Measurements from ENCODE around the gene IMPDH1.

The IMPDH1 gene

DNA sequence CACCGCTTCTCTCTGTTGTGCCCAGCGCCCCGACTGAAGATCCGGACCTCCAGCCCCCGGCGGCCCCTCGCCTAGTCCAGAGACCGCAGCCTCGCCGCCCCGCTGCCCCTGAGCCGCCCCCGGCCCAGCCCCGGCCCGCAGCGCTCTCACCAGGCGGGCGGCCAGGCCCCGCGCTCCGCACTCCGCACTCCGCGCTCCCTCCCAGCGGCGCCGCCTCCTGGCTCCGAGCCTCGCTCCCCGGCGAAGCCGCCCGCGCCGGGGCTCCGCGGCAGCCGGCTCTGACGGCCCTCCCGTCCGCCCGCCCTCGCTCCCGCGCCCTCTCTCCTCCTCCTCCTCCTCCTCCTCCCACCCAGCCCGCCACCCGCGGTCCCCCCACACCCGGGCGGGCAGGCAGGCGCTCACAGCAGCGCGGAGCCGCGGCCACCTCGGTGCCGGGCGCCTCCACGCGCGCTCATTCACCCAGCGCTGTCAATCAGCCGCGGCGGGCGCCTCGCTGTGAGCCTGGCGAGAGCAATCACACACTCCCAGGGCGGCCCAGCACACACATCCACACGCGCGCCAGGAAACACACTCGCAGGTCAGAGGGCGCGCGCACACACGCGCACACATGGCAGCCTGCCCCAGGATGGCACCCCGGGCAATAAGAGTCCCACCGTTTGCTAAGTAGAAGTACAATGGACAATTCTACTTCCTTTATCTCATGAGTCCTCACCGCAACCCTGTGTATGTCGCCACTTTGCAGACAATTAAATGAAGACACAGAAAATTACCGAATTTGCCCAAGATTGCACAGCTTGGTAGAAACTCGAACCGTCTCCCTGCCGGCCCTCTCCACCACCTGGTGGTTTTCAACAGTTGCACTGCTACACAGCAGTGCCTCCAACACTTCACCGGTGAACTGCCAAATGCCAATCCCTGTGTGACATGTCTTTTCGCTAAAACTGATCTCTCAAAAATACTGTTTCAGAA lies 48.1 kb downstream of the IMPDH1 start, which contains the start of gene PRRT4:
PRRT4 (minus strand) TSS at position 280 of the 969 bp plus-strand sequence.
- TF ChIP-seq NFIC (IDR thresholded peaks at IDR 0.05) (peak; percentile 31; the same call in 1 of the 2 replicates), CEBPB (IDR thresholded peaks at IDR 0.05) (no peak)
- TF ChIP-seq, protein P1, sequence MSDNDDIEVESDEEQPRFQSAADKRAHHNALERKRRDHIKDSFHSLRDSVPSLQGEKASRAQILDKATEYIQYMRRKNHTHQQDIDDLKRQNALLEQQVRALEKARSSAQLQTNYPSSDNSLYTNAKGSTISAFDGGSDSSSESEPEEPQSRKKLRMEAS (IDR thresholded peaks at IDR 0.05) = 0 out of 2 replicates have a peak, but pooled peaks have one; percentile 38

DNA sequence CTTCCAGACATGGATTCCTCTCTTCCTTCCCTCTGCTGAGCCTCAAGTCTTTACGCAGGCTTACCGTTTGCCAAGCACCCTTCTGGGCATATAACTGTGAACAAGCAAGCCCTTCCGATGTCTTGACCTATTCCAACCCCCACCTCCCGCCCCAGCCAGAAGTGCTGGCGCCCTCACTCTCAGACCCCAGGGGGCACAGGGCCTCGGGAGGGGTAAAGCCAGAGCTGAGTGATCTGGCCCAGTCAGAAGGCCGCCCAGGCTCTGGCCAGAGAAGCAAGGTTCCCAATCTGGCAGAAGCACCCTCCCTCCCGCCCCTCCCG lies 49.5 kb downstream of the IMPDH1 start:
- TF ChIP-seq TAF1 (IDR thresholded peaks at IDR 0.05; ENCODE audit: low read depth) = no peak
- TF ChIP-seq CREB1 (IDR thresholded peaks at IDR 0.05; ENCODE audit: low read depth) = no peak
- TF ChIP-seq, protein P2, sequence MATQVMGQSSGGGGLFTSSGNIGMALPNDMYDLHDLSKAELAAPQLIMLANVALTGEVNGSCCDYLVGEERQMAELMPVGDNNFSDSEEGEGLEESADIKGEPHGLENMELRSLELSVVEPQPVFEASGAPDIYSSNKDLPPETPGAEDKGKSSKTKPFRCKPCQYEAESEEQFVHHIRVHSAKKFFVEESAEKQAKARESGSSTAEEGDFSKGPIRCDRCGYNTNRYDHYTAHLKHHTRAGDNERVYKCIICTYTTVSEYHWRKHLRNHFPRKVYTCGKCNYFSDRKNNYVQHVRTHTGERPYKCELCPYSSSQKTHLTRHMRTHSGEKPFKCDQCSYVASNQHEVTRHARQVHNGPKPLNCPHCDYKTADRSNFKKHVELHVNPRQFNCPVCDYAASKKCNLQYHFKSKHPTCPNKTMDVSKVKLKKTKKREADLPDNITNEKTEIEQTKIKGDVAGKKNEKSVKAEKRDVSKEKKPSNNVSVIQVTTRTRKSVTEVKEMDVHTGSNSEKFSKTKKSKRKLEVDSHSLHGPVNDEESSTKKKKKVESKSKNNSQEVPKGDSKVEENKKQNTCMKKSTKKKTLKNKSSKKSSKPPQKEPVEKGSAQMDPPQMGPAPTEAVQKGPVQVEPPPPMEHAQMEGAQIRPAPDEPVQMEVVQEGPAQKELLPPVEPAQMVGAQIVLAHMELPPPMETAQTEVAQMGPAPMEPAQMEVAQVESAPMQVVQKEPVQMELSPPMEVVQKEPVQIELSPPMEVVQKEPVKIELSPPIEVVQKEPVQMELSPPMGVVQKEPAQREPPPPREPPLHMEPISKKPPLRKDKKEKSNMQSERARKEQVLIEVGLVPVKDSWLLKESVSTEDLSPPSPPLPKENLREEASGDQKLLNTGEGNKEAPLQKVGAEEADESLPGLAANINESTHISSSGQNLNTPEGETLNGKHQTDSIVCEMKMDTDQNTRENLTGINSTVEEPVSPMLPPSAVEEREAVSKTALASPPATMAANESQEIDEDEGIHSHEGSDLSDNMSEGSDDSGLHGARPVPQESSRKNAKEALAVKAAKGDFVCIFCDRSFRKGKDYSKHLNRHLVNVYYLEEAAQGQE (IDR thresholded peaks at IDR 0.05; ENCODE audit: low read depth) = no peak
- TF ChIP-seq FOXM1 (IDR thresholded peaks at IDR 0.05; ENCODE audit: borderline replicate concordance, low read depth) = no peak
- TF ChIP-seq ZBTB7A (IDR thresholded peaks at IDR 0.05; ENCODE audit: low read depth) = no peak
- no peak for TF ChIP-seq YY1 (IDR thresholded peaks at IDR 0.05; ENCODE audit: low read depth)

DNA sequence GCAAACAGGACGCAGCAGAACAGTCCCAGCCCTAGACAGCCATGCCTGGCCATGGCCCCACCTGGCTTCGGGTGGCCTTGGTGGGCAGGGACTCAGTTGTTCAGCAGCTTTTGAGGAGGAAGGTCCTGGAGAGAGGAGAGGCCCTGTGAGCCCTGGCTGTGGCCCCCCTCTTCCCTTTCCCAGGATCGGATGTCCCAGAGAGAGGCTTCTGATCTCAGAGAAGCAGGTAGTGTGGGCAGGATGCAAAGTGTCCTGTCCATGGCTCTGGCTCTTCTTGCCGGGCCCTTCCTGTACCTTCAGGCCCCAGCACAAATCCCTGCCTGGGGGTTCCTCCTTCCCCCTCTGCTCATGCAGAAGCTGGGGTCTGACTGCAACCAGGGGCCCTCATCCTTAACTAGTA lies 49.8 kb downstream of the IMPDH1 start:
- TF ChIP-seq CREB1 (IDR thresholded peaks at IDR 0.05; ENCODE audit: low read depth) (no peak), YY1 (IDR thresholded peaks at IDR 0.05; ENCODE audit: low read depth) (no peak), EP300 (IDR thresholded peaks at IDR 0.05; ENCODE audit: borderline replicate concordance) (no peak), TAF1 (IDR thresholded peaks at IDR 0.05; ENCODE audit: low read depth) (no peak), CEBPB (IDR thresholded peaks at IDR 0.05) (no peak), NFIC (IDR thresholded peaks at IDR 0.05) (no peak), TEAD4 (IDR thresholded peaks at IDR 0.05) (no peak), ZBTB7A (IDR thresholded peaks at IDR 0.05; ENCODE audit: low read depth) (no peak), TCF12 (IDR thresholded peaks at IDR 0.05; ENCODE audit: low read depth) (no peak)

DNA sequence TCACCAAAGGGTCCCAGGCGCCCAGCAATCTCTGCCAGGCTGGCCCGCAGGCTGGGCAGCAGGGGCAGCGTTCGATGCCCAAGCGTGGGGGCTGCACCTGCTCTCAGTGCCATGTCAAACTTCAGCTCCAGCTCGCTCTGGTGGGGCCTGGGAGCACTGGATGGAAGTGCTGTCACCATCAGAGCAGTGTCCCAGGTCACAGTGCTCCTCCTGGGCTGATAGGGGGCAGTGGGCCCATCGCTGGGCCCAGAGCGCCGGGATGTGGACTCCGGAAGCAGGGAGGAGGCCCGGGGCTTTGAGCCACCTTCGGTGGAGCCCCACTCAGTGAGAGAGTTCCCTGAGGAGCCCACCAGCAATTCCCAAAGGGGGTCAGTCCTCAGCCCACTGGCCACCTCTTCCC lies 50.4 kb downstream of the IMPDH1 start:
- no peak for TF ChIP-seq NFIC (IDR thresholded peaks at IDR 0.05)

DNA sequence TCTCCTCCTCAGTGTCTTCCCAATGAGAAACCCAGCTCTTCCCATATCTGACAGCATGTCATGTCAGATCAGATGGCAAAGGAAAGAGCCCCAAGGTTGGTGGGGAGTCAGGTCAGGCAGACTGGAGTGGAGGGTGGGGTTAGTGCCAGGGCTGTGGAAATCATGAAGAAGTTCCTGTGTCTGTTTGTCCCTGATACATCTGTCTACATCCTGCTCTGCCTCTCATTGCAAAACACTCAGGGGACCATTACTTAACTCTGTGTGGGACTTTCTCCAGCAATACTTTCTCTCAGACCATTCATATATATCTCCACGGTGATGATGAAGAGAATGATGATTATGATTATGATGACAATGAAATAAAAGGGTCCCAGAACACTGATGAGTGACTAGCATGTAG lies 51.5 kb downstream of the IMPDH1 start:
- TF ChIP-seq, protein P1 (IDR thresholded peaks at IDR 0.05) = no peak
- no peak for TF ChIP-seq TAF1 (IDR thresholded peaks at IDR 0.05; ENCODE audit: low read depth)
- TF ChIP-seq, protein P3, sequence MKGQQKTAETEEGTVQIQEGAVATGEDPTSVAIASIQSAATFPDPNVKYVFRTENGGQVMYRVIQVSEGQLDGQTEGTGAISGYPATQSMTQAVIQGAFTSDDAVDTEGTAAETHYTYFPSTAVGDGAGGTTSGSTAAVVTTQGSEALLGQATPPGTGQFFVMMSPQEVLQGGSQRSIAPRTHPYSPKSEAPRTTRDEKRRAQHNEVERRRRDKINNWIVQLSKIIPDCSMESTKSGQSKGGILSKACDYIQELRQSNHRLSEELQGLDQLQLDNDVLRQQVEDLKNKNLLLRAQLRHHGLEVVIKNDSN (IDR thresholded peaks at IDR 0.05) = no peak
- TF ChIP-seq CREB1 (IDR thresholded peaks at IDR 0.05; ENCODE audit: low read depth) = no peak
- TF ChIP-seq YY1 (IDR thresholded peaks at IDR 0.05; ENCODE audit: low read depth) = no peak
- TF ChIP-seq, protein P2 (IDR thresholded peaks at IDR 0.05; ENCODE audit: low read depth) = no peak
- TF ChIP-seq TCF12 (IDR thresholded peaks at IDR 0.05; ENCODE audit: low read depth) = no peak
- no peak for TF ChIP-seq ZBTB7A (IDR thresholded peaks at IDR 0.05; ENCODE audit: low read depth)
- no peak for TF ChIP-seq CEBPB (IDR thresholded peaks at IDR 0.05)
- no peak for TF ChIP-seq NFIC (IDR thresholded peaks at IDR 0.05)
- no peak for TF ChIP-seq FOXM1 (IDR thresholded peaks at IDR 0.05; ENCODE audit: borderline replicate concordance, low read depth)
- TF ChIP-seq RAD21 (IDR thresholded peaks at IDR 0.05; ENCODE audit: low read depth) = no peak
- TF ChIP-seq TEAD4 (IDR thresholded peaks at IDR 0.05) = no peak
- TF ChIP-seq EGR1 (IDR thresholded peaks at IDR 0.05) = no peak
- TF ChIP-seq EP300 (IDR thresholded peaks at IDR 0.05; ENCODE audit: borderline replicate concordance) = no peak

DNA sequence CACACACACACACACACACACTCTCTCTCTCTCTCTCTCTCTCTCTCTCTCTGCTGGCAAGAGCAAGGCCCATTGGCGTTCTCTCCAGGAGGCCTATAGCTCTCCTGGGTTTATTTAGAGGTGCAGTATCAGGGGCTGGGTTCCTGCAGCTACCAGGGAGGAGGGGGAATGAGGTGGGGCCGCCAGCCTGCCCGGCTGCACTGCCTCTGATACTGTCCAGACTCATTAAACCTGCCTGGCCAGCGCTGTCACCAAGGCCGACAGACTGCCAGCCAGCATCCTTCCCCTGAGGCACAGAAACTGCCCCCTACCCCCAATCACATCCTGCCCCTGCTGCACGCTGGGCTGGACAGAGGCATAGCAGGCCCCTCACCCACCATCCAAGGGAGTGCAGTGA lies 52.6 kb downstream of the IMPDH1 start:
- TF ChIP-seq EP300 (IDR thresholded peaks at IDR 0.05; ENCODE audit: borderline replicate concordance) (no peak), FOXM1 (IDR thresholded peaks at IDR 0.05; ENCODE audit: borderline replicate concordance, low read depth) (no peak), ZBTB7A (IDR thresholded peaks at IDR 0.05; ENCODE audit: low read depth) (no peak), YY1 (IDR thresholded peaks at IDR 0.05; ENCODE audit: low read depth) (no peak), TCF12 (IDR thresholded peaks at IDR 0.05; ENCODE audit: low read depth) (no peak), TAF1 (IDR thresholded peaks at IDR 0.05; ENCODE audit: low read depth) (no peak), NFIC (IDR thresholded peaks at IDR 0.05) (no peak), EGR1 (IDR thresholded peaks at IDR 0.05) (no peak)
- TF ChIP-seq, protein P2 (IDR thresholded peaks at IDR 0.05; ENCODE audit: low read depth) = no peak
- TF ChIP-seq, protein P1 (IDR thresholded peaks at IDR 0.05) = no peak

Measured in Ishikawa (cell line).